Right cardiac atrium (tissue), 5 donors: ENCODE results near the gene AKAP4. TPM values are rescaled to one million over a fixed set of nuclear protein-coding genes. Genes with fewer than 3 reads are reported as not detected.

ENCODE experiments used
- ATAC-seq, 2 donors: fragments of 200-7000 bp; cut with Tn5 transposase; one replicate each; pipeline versions ENCODE4 v1.8.0 to v1.9.1; 2020; ENCODE audit warnings: moderate library complexity in 2 of 2, mild to moderate bottlenecking in 1 of 2
- DNase-seq, 3 donors: peaks; one replicate each; pipeline ENCODE4 v3.0.0-alpha.2; 2020
- H3K27ac ChIP-seq: one replicate; pipeline ENCODE4 v1.5.1; 2013; ENCODE audit warnings: mild to moderate bottlenecking, low read length, control low read depth, moderate library complexity
- H3K27me3 ChIP-seq: one replicate; pipeline ENCODE4 v1.6.1; 2013; ENCODE audit not compliant: control insufficient read depth, insufficient read depth
- H3K4me1 ChIP-seq: one replicate; pipeline ENCODE4 v1.6.1; 2013; ENCODE audit warnings: low read length; ENCODE audit not compliant: control insufficient read depth, insufficient read depth
- H3K4me3 ChIP-seq: one replicate; pipeline ENCODE4 v1.5.1; 2013; ENCODE audit warnings: low read length, control low read depth
- H3K9me3 ChIP-seq: one replicate; pipeline ENCODE4 v1.6.1; 2013; ENCODE audit warnings: low read length; ENCODE audit not compliant: control insufficient read depth
- WGBS: extraction: QIAGEN DNeasy Blood & Tissue Kit; methylation state at CpG from one replicate; pipeline ENCODE4 v1.1.7; 2013; 5-methylcytosine and 5-hydroxymethylcytosine counted together
- intact Hi-C, 4 donors: fragments of 100-400 bp; cut with DNase I; formaldehyde crosslinking; loops; one replicate each; pipeline versions ENCODE4 v1.11.0 to v1.14.0; 2022 to 2023
- long read RNA-seq, 4 donors: library from polyadenylated mRNA; unstranded; transcript quantifications; one replicate each; pipeline ENCODE4 v2.0.0, GENCODE V29; 2020 to 2021
- polyA plus RNA-seq: library from polyadenylated mRNA; stranded (reverse); fragments of 200-250 nt; gene quantifications from one replicate; pipeline ENCODE4 v1.2.3, GENCODE V29; 2013
- total RNA-seq, 4 donors: library from RNA; stranded (reverse); fragmentation: NEBNext Ultra II Directional; extraction: Animal tissue kit (Norgen Biotek cat#: 25700); gene quantifications; one replicate each; pipeline ENCODE4 v1.2.1, GENCODE V29; 2021
- donor health status: healthy with polysubstance abuse.
- donor health status: DM: no; HTN: yes; CAD: no.
- donor health status: DM: no; HTN: no; CAD: no.
- donor health status: DM: no; HTN: yes; CAD: no; lungs with severe emphysema.
- donor health status: DM: yes; HTN: yes; CAD: no.

The AKAP4 gene, protein sequence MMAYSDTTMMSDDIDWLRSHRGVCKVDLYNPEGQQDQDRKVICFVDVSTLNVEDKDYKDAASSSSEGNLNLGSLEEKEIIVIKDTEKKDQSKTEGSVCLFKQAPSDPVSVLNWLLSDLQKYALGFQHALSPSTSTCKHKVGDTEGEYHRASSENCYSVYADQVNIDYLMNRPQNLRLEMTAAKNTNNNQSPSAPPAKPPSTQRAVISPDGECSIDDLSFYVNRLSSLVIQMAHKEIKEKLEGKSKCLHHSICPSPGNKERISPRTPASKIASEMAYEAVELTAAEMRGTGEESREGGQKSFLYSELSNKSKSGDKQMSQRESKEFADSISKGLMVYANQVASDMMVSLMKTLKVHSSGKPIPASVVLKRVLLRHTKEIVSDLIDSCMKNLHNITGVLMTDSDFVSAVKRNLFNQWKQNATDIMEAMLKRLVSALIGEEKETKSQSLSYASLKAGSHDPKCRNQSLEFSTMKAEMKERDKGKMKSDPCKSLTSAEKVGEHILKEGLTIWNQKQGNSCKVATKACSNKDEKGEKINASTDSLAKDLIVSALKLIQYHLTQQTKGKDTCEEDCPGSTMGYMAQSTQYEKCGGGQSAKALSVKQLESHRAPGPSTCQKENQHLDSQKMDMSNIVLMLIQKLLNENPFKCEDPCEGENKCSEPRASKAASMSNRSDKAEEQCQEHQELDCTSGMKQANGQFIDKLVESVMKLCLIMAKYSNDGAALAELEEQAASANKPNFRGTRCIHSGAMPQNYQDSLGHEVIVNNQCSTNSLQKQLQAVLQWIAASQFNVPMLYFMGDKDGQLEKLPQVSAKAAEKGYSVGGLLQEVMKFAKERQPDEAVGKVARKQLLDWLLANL
- total RNA-seq (not detected), polyA plus RNA-seq (not detected)
- long read RNA-seq, donor 1: 0 reads
- long read RNA-seq, donor 2: 0 reads
- long read RNA-seq, donor 3: 0 reads
- long read RNA-seq, donor 4: 0 reads

DNA sequence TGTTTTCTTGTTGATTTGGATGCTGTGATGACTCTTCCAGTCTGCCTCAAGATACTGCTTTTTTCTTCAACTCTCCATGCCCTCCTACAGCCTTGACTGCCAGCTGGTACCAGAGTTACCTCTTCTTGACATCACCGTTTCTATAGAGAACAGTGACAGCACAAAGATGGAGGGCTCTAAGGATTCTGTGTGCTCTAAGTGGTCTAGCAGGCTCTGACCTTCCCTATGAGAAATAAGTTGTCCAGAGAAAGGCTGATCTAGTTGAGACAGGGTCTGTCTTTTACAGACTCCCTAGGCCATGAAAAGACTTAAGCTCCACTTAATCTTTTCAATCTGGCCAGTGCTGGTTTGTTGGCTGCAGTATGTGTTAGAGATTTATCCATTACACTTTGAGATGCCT lies at the start of gene AKAP4:
Gene AKAP4 (minus strand): TSS at position 101 of the 400 bp plus-strand sequence. CDS start 118 bp downstream, outside the sequence.
- ATAC-seq (no peak), DNase-seq (no peak)
- Histone ChIP-seq H3K4me3 (no peak within 1 kb of the TSS), H3K4me1 (no peaks in the 10 kb centered on the region), H3K9me3 (no peaks in the 10 kb centered on the region), H3K27ac (no peak within 1 kb of the TSS), H3K27me3 (no peaks in the 10 kb centered on the region)
- intact Hi-C loops: no loop called here
- 92% methylated on average over 1 of the region's 1 CpG for WGBS

DNA sequence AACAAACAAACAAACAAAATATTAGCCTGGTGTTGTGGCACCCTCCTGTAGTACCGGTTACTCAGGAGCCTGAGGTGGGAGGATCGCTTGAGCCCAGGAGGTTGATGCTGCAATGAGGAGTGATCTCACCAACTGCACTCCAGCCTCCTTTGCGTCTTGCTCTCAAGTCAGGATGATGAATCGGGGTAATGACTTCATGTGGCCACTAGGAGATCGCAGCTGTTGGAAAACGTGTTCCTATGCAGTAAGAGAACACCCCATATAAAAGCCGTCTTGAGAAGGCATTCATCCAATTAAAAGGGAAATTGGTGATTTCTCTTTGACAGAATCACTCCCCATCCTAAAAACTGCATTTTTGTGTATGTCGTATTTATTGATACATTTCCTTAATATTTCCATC lies 10.7 kb upstream of the AKAP4 start:
- WGBS: 48% methylated on average over 8 of the region's 8 CpGs
- H3K4me3 ChIP-seq: no peak overlapping the region
- DNase-seq (no peak), ATAC-seq (no peak)
- H3K4me1 ChIP-seq: no peaks in the 10 kb centered on the region
- no peaks in the 10 kb centered on the region for H3K9me3 ChIP-seq
- intact Hi-C loops: no loop called here
- H3K27ac ChIP-seq: no peak overlapping the region
- H3K27me3 ChIP-seq: no peaks in the 10 kb centered on the region

DNA sequence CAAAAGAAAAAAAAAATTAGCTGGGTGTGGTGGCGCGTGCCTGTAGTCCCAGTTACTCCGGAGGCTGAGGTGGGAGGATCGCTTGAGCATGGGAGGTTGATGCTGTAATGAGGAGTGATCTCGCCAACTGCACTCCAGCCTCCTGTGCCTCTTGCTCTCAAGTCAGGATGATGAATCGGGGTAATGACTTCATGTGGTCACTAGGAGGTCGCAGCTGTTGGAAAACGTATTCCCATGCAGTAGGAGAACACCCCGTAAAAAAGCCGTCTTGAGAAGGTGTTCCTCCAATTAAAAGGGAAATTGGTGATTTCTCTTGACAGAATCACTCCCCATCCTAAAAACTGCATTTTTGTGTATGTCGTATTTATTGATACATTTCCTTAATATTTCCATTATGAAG lies 5.9 kb upstream of the AKAP4 start:
- Histone ChIP-seq H3K27me3 (no peaks in the 10 kb centered on the region), H3K9me3 (no peaks in the 10 kb centered on the region), H3K4me1 (no peaks in the 10 kb centered on the region), H3K27ac (no peak overlapping the region), H3K4me3 (no peak overlapping the region)
- DNase-seq (no peak), ATAC-seq (no peak)
- WGBS: 76% methylated on average over 11 of the region's 11 CpGs
- intact Hi-C loops: no loop called here

DNA sequence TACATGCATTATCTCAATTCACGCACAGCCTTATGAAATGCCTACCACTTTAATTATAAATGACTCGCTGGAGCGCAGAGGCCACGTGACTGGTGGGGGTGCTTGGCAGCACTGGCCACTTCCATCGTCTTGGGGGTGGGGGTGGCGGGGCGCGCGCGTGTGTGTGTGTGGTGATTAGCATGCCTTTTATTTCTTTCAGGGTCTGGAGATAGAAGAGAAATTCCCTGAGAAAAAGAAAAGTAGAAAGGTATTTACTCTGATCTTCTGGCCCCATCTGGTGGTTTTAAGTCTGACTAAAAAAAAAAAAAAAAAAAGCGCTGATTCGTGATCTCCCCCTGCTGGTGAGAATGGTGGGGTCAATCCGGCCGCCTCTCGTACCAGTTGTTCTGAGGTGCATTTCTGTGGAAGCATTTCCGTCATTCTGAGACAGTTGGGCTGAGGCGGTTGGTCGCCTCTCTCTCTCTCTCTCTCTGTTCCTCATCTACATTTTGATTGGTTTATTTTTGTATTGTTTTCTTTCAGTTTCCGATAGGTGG lies 3.6 kb upstream of the AKAP4 start, which contains the start of gene CCNB3:
Gene CCNB3 (plus strand): TSS at position 402 of the 536 bp plus-strand sequence. CDS start 80,399 bp downstream, outside the sequence.
- Histone ChIP-seq H3K4me3 (peak within 1 kb of the TSS; percentile 29), H3K4me1 (no peaks in the 10 kb centered on the region), H3K9me3 (no peaks in the 10 kb centered on the region), H3K27ac (no peak within 1 kb of the TSS), H3K27me3 (no peaks in the 10 kb centered on the region)
- ATAC-seq: peak; percentile 92 to 97
- intact Hi-C loops: no loop called here
- peak; percentile 73 to 89 (median 85) for DNase-seq
- WGBS: 1% methylated on average over 19 of the region's 19 CpGs

DNA sequence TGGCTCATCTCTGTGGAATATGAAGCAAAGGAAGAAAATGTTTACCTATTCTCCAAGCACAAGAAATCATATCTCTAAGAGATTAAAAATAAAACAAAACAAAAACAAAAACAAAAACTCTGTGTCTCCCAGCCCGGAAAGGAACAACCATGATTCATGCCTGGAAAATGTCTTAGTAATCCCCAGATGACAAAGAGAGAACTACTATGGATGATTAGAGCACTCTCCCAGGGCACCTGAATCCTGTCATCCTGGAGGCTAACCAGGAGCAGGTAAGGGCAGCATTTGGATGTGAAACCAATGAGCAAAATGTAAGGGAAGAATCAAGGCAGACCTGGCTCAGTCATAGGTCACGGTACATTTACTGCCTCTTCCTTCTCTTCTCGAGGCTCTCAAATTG lies 1.7 kb upstream of the AKAP4 start:
- intact Hi-C loops: no loop called here
- no peak for ATAC-seq
- 72% methylated on average over 3 of the region's 3 CpGs for WGBS

DNA sequence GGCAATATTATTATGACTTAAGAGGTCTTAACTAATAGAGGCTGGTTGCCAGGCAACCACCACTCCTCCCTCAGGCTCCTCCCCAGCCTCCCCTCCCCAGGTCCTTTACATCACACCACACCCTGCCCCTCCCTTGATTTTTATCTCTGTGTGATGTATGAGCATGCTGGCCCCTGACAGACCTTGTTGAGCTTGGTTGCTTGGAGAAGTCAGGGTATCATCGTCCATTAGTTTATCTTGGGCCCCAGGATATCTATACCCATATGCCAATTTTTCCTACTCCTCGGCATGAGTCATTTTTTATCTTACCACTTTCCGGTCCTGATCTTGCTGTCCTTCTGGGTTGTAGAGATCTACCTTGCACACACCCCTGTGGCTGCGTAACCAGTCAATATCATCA lies 2.5 kb downstream of the AKAP4 start:
- Histone ChIP-seq H3K27me3 (no peaks in the 10 kb centered on the region), H3K9me3 (no peaks in the 10 kb centered on the region), H3K4me3 (no peak overlapping the region), H3K4me1 (no peaks in the 10 kb centered on the region), H3K27ac (no peak overlapping the region)
- intact Hi-C loops: no loop called here
- DNase-seq (no peak), ATAC-seq (no peak)
- WGBS: 78% methylated on average over 4 of the region's 4 CpGs

More for the DNA sequence above, 1.7 kb upstream of the AKAP4 start:
- DNase-seq: no peak
- Histone ChIP-seq H3K9me3 (no peaks in the 10 kb centered on the region), H3K4me3 (no peak overlapping the region), H3K27ac (no peak overlapping the region), H3K27me3 (no peaks in the 10 kb centered on the region), H3K4me1 (no peaks in the 10 kb centered on the region)

DNA sequence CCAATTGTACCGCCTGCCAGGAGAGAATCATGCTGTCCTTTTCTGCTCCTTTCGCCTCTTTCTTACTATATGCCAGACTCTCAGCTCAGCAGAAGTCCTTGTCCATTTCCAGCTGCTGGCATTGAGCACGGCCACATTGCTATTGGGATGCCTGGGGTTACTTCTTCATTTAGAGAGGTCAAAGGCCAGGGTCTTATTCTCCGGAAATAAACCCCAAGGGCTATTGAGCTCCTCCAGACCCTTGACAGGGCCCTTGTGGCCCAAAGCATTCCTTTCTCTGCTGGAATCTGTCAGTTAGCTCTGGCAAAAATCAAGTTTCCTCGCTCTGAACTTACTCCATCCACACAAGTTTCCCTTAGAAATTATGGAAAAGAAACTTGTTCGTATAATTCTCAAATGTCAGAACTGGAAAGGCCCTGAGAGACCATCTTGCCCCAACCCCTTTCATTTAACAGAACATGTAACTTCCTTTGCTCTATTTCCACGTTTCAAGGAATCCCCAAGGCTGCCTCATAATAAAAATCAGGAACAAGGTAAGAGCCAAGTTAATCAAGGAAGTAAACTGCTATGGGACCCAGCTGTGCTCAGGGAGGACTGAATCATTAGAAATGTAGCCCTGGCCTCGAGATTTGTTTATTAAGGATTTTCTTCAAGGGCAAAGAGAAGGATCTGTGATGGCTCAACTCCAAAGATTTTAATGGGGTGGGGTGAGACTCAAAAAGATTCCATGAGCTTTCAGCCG lies 11.8 kb downstream of the AKAP4 start:
- Histone ChIP-seq H3K4me1 (no peaks in the 10 kb centered on the region), H3K9me3 (no peaks in the 10 kb centered on the region), H3K4me3 (no peak overlapping the region), H3K27ac (no peak overlapping the region), H3K27me3 (no peaks in the 10 kb centered on the region)
- intact Hi-C loops: no loop called here
- ATAC-seq: no peak
- WGBS: 42% methylated on average over 9 of the region's 9 CpGs
- no peak for DNase-seq

DNA sequence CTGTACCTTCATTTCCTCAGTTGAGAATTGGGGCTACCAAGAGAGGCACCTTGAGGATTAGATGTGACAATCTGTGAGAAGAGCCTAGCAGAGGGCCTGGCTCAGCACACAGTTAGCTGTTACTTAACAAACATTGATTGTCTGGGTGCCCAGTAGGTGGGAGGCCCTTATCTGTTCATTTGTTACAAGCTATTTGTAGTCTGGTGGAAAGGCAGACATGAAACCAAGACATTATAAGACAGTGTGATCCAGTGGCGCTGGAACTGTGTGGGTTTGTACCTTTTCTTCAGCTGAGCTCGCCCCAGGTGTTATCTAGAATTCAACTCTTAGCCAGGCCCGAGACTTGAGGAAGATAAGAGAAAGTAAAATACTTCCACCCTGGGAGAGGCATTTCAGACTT lies 16.9 kb downstream of the AKAP4 start:
- Histone ChIP-seq H3K27me3 (no peaks in the 10 kb centered on the region), H3K4me1 (no peaks in the 10 kb centered on the region), H3K27ac (no peak overlapping the region), H3K9me3 (no peaks in the 10 kb centered on the region), H3K4me3 (no peak overlapping the region)
- intact Hi-C loops: no loop called here
- DNase-seq (no peak), ATAC-seq (no peak)
- WGBS: 69% methylated on average over 3 of the region's 3 CpGs

DNA sequence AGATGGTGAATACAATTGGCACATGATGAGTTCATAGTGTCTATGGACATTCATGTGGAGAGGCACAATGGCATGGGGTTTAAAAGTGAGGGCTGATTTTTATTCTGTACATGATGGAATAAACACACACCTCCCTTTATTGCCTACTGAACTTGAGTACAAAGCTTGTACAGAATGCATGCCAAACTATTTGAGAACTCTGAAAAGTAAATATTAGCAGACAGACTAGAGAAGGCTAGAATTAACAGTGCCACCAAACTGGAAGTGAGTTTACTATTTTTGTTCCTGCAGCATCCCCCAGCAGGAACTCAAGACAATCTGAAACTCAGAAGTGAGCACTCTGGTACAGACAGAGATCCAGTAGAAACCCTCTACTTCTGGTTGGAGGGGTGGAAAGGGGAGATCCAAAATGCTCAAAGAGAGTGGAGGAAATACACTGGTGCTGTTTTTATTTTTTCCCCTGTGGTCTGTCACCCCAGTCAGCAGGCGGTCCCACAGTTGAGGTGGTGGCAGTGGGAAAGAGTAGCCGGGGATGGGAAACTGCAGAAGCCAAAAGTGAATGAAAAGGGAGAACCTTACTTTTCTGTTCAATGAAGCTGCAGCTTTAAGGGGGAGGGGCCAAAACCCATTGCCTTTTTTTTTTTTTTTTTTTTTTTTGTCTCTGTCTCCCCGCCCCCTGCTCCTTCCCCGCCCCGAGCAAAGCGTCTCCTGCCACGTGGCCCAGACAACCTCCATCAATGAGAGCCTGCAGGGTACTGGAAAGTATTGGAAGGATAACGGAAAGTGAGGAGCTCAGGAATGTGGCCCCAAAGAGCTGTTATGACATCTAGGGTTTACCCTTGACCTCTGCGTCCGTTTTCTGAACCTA lies 20.5 kb downstream of the AKAP4 start:
- no peak overlapping the region for H3K27ac ChIP-seq
- ATAC-seq: no peak
- no peaks in the 10 kb centered on the region for H3K27me3 ChIP-seq
- intact Hi-C loops: no loop called here
- H3K4me1 ChIP-seq: no peaks in the 10 kb centered on the region
- 50% methylated on average over 10 of the region's 10 CpGs for WGBS
- no peaks in the 10 kb centered on the region for H3K9me3 ChIP-seq
- DNase-seq: no peak
- no peak overlapping the region for H3K4me3 ChIP-seq

DNA sequence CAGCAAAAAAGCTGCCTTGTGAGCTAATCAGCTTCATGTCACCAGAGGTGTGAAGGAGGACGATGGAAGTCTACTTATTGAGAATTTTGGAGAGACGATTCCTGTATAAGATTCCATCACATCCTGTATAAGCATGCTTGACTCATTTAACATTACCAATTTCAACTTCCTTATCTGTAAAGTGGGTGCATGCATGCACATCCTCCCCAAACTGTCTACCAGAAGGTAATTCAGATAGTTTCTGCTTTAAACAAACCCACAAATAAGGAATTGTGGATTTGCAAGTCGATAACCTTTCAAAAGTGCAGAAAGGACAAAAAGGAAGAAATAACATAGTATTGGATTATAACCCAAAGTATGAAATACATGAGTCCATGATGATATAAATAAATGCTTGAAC lies 31.1 kb downstream of the AKAP4 start:
- Histone ChIP-seq H3K9me3 (no peaks in the 10 kb centered on the region), H3K4me3 (no peak overlapping the region), H3K27ac (no peak overlapping the region), H3K4me1 (no peaks in the 10 kb centered on the region), H3K27me3 (no peaks in the 10 kb centered on the region)
- ATAC-seq (no peak), DNase-seq (no peak)
- WGBS: 72% methylated on average over 3 of the region's 3 CpGs
- intact Hi-C loops: no loop called here
